Activated CD4-positive, CD25-positive, alpha-beta regulatory T cell (primary cell): ENCODE measurements around the gene SPINDOC.
"Not testable (repeated sequence)": the region's sequence is repeated elsewhere in the genome, so short reads cannot be mapped to it uniquely, and the experiment has no call there.

Experiments
- DNase-seq, 4 experiments: peaks; one replicate each; lab custom pipeline; 2025; lab: John Stamatoyannopoulos, UW

Gene SPINDOC

GRCh38 chr11:63813035-63813562 lies at the start of gene SPINDOC:
Gene SPINDOC (plus strand): TSS chr11:63813456. CDS start chr11:63813687, 231 bp downstream.
- DNase-seq = peak; percentile 33 to 43 (median 41)

- DNase-seq = no peak
Measured at GRCh38 chr11:63763496-63764339, 49.5 kb upstream of the SPINDOC start.

GRCh38 chr11:63764340-63764678 lies 48.9 kb upstream of the SPINDOC start:
- DNase-seq = no peak

GRCh38 chr11:63764679-63765647 lies 48.3 kb upstream of the SPINDOC start:
- DNase-seq = no peak

GRCh38 chr11:63765688-63766241 lies 47.5 kb upstream of the SPINDOC start:
- DNase-seq = no peak

- DNase-seq = no peak
Measured at GRCh38 chr11:63766531-63767235, 46.6 kb upstream of the SPINDOC start.

- no peak for DNase-seq
Measured at GRCh38 chr11:63767267-63767564, 46.0 kb upstream of the SPINDOC start.

- DNase-seq = no peak
Measured at GRCh38 chr11:63767565-63768236, 45.6 kb upstream of the SPINDOC start.

GRCh38 chr11:63768237-63769041 lies 44.8 kb upstream of the SPINDOC start, which contains the start of gene ZFTA:
Gene ZFTA (minus strand): TSS chr11:63768775. CDS start chr11:63768622, 153 bp downstream.
- peak; percentile 22 to 46 (median 40) for DNase-seq

- no peak for DNase-seq
Measured at GRCh38 chr11:63769042-63769713, 44.1 kb upstream of the SPINDOC start.

GRCh38 chr11:63769714-63770455 lies 43.4 kb upstream of the SPINDOC start:
- DNase-seq = no peak

GRCh38 chr11:63770763-63771162 lies 42.5 kb upstream of the SPINDOC start:
- no peak for DNase-seq

GRCh38 chr11:63771741-63772318 lies 41.4 kb upstream of the SPINDOC start:
- DNase-seq = not testable (repeated sequence)

GRCh38 chr11:63775191-63775590 lies 38.1 kb upstream of the SPINDOC start:
- no peak for DNase-seq

GRCh38 chr11:63779039-63779438 lies 34.2 kb upstream of the SPINDOC start:
- DNase-seq = no peak

GRCh38 chr11:63782749-63783148 lies 30.5 kb upstream of the SPINDOC start:
- no peak for DNase-seq

GRCh38 chr11:63783925-63784592 lies 29.2 kb upstream of the SPINDOC start:
- DNase-seq = no peak

- DNase-seq = no peak
Measured at GRCh38 chr11:63785823-63786222, 27.4 kb upstream of the SPINDOC start.
